ENCODE data around the gene WDR5. TPM values are rescaled to one million over a fixed set of nuclear protein-coding genes. Genes with fewer than 3 reads are reported as not detected.

WDR5 gene
- total and polyA plus RNA-seq, 2 of the 13 experiments (the other 11 are each of a cell fraction or from before 2014, with no cell fraction given): 34.3 TPM

DNA sequence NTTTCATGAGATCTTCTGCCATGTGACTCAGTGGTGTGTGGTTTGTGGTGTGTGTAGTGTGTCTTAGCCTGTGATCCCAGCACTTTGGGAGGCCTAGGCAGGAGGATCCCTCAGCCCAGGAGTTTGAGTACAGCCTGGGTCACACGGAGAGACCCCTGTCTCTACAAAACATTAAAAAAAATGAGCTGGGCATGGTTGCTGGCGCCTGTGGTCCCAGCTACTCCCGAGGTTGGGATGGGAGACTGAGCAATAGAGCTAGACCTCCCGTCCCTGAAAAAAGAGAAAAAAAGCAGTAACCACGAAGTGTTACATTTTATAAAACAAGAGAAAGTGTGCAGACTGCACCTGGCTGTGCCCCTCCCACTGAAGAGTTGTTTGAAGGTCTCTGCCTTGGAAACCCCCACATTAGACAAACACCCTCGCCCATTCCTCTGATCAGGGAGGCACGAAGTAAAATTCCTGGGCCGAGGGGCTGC, 49.7 kb downstream of the WDR5 start:
- no peak for ATAC-seq
- CTCF ChIA-PET (ENCODE audit: low intra/inter-chr PET ratio, low total read pairs): no interaction called here

More for the DNA sequence above, 49.7 kb downstream of the WDR5 start:
- in situ Hi-C loops (cut with HindIII; ENCODE audit: extremely low pct_ligation_motif_present, low pct_unique_long_range_greater_than_20kb): no loop called here
- no peaks in the 10 kb centered on the region for H3K79me2 ChIP-seq (ENCODE audit: insufficient read depth, low read length)
- H3K9me3 ChIP-seq (ENCODE audit: low read length): no peaks in the 10 kb centered on the region
- H3K36me3 ChIP-seq (replicated peaks in 1 of 2; ENCODE audit: control insufficient read depth in 1 of 2, insufficient read depth in 2 of 2, low read length in 2 of 2): no peaks in the 10 kb centered on the region
- TF ChIP-seq PPARG (CRISPR knock-in tag; conservative IDR thresholded peaks at IDR 0.05) (no peak), GABPB1 (CRISPR knock-in tag; IDR thresholded peaks at IDR 0.05) (no peak), TBP (CRISPR knock-in tag; IDR thresholded peaks at IDR 0.05) (no peak)
- TF ChIP-seq, protein P1, sequence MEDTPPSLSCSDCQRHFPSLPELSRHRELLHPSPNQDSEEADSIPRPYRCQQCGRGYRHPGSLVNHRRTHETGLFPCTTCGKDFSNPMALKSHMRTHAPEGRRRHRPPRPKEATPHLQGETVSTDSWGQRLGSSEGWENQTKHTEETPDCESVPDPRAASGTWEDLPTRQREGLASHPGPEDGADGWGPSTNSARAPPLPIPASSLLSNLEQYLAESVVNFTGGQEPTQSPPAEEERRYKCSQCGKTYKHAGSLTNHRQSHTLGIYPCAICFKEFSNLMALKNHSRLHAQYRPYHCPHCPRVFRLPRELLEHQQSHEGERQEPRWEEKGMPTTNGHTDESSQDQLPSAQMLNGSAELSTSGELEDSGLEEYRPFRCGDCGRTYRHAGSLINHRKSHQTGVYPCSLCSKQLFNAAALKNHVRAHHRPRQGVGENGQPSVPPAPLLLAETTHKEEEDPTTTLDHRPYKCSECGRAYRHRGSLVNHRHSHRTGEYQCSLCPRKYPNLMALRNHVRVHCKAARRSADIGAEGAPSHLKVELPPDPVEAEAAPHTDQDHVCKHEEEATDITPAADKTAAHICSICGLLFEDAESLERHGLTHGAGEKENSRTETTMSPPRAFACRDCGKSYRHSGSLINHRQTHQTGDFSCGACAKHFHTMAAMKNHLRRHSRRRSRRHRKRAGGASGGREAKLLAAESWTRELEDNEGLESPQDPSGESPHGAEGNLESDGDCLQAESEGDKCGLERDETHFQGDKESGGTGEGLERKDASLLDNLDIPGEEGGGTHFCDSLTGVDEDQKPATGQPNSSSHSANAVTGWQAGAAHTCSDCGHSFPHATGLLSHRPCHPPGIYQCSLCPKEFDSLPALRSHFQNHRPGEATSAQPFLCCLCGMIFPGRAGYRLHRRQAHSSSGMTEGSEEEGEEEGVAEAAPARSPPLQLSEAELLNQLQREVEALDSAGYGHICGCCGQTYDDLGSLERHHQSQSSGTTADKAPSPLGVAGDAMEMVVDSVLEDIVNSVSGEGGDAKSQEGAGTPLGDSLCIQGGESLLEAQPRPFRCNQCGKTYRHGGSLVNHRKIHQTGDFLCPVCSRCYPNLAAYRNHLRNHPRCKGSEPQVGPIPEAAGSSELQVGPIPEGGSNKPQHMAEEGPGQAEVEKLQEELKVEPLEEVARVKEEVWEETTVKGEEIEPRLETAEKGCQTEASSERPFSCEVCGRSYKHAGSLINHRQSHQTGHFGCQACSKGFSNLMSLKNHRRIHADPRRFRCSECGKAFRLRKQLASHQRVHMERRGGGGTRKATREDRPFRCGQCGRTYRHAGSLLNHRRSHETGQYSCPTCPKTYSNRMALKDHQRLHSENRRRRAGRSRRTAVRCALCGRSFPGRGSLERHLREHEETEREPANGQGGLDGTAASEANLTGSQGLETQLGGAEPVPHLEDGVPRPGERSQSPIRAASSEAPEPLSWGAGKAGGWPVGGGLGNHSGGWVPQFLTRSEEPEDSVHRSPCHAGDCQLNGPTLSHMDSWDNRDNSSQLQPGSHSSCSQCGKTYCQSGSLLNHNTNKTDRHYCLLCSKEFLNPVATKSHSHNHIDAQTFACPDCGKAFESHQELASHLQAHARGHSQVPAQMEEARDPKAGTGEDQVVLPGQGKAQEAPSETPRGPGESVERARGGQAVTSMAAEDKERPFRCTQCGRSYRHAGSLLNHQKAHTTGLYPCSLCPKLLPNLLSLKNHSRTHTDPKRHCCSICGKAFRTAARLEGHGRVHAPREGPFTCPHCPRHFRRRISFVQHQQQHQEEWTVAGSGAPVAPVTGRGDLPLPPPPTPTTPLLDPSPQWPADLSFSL (CRISPR knock-in tag; IDR thresholded peaks at IDR 0.05): peak; percentile 80; the same call in 1 of the 2 replicates
- no peak overlapping the region for H2AFZ ChIP-seq (ENCODE audit: low read length)
- BruUV-seq (replicated peaks): no TSS peak
- DNase-seq (ENCODE audit: low spot score) (no peak), FAIRE-seq (no peak)
- peaks cover 36% of the 10 kb centered on the region for H3K4me1 ChIP-seq (ENCODE audit: insufficient read depth, low read length)
- POLR2A ChIA-PET: no interaction called here
- no peak overlapping the region for H3K9ac ChIP-seq (ENCODE audit: insufficient read depth, low read depth, low read length)
- H3K4me3 ChIP-seq (replicated peaks in 1 of 3; ENCODE audit: insufficient read depth in 1 of 3, low read depth in 2 of 3, low read length in 3 of 3): no peak overlapping the region
- intact Hi-C loops (cut with micrococcal nuclease; ENCODE audit: unreplicated experiment): no loop called here
- peaks cover 12 to 48% of the 10 kb centered on the region in 2 experiments; a peak in 3 of 5 replicates for H3K27me3 ChIP-seq (ENCODE audit: control insufficient read depth in 1 of 2, insufficient read depth in 2 of 2, low read length in 2 of 2)
- no peaks in the 10 kb centered on the region for H4K20me1 ChIP-seq (ENCODE audit: insufficient read depth, low read length)
- H3K27ac ChIP-seq (ENCODE audit: extremely low read length, insufficient read depth, low read length): no peak overlapping the region
- peak overlapping the region; percentile 71 for H3K4me2 ChIP-seq (ENCODE audit: low read depth, low read length)
- under 1% methylated on average over 8 of the region's 8 CpGs for WGBS (ENCODE audit: low lambda C conversion rate)
